HG03460 (cell line): Measurements from ENCODE around the gene ZNF584.

Experiments
- ATAC-seq: cut with Tn5 transposase; IDR thresholded peaks from one replicate; pipeline ENCODE4 v1.9.1; 2021; ENCODE audit not compliant: unreplicated experiment

The ZNF584 gene

GRCh38 chr19:58460039-58460438 lies 51.6 kb downstream of the ZNF584 start:
- no peak for ATAC-seq

GRCh38 chr19:58466089-58466759 lies 57.8 kb downstream of the ZNF584 start:
- ATAC-seq, result peak; percentile 16

GRCh38 chr19:58466760-58467589 lies 58.5 kb downstream of the ZNF584 start, which contains the start of gene ZNF324:
Gene ZNF324, plus strand, starts transcription at chr19:58467080. Its CDS starts 2,106 bp downstream, at chr19:58469186.
- ATAC-seq, result peak; percentile 80
